HG02870 (cell line): ENCODE measurements around the gene PLEKHS1.

Source experiments
- ATAC-seq: cut with Tn5 transposase; IDR thresholded peaks from one replicate; pipeline ENCODE4 v1.9.1; 2021; ENCODE audit warnings: mild to moderate bottlenecking, moderate library complexity; ENCODE audit not compliant: unreplicated experiment

The PLEKHS1 gene

DNA sequence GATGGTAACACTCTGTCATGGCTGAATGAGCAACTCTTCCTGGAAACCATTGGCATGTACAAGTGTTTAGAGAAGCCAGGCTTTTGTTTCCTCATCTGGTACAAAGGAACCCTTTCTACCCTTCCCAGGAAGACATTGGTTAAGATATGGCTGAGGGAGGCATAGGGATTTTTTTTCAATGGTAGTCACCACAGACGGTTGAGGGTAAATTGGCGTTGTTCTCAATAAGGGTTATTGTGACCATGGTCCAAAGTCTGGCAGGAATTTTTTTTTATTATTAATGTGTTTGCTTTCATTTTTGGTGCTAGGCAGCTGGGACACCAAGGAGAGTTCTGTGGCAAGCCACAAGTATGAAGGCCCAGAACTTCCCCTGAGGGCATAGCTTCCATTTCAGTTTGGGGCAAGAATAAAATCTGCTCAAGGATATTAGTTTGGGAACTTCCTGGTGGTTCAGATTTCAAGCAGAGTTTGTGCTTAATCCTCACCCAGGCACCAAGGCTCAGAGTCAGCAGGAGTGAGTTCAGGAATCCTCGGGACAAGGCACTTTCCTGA is at the start of gene PLEKHS1:
TSS of gene PLEKHS1 (plus strand) at position 502 of the 552 bp plus-strand sequence. CDS start 3,596 bp downstream, outside the sequence.
- ATAC-seq = no peak

- ATAC-seq = no peak
Observed at GRCh38 chr10:113704637-113705343, 46.7 kb upstream of the PLEKHS1 start.

DNA sequence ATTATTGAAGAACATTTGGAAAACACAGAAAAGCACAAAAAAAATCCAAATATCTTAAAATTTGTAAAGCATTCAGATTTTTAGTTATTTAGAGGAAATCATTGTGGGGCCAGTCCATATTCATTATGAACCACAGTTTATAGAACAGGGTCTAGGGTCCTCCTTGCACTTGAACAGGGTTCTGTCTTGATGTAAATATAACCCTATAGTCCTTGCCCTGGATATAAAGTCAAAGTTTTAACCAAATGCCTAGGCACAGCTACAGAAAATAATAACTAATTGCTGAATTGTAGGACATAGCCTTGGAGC is 46.2 kb upstream of the PLEKHS1 start:
- no peak for ATAC-seq

- no peak for ATAC-seq
Observed at GRCh38 chr10:113706623-113707022, 44.9 kb upstream of the PLEKHS1 start.

- no peak for ATAC-seq
Observed at GRCh38 chr10:113708640-113709039, 42.8 kb upstream of the PLEKHS1 start.

DNA sequence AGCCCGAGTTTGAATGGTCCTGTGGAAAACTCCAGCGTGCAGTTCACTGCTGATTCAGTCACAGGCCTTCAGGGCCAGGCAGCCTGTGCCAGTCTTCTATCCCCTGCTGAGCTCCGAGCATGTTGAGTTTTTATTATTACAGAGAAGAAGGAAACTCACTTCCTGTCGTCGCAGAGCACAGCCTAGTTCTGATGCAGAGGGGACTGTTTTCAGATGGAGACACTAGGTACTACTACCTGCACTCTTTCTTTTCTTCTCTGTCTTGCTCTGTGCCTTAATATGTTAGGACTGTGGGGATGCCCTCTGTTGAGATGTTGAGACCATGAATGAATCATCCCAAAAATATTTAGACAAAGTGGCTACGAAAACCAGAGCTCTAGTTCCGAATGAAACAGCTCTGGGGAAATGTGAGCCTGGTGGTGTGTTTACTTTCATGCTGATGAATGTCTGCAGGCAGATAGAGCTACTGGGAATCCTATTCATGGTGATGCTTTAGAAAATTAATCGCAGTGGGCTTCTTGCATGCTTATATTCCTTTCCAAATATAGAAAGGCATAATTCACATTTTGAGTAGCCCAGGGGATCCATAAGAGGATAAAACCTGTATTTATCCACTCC is 42.2 kb upstream of the PLEKHS1 start:
- ATAC-seq = no peak

DNA sequence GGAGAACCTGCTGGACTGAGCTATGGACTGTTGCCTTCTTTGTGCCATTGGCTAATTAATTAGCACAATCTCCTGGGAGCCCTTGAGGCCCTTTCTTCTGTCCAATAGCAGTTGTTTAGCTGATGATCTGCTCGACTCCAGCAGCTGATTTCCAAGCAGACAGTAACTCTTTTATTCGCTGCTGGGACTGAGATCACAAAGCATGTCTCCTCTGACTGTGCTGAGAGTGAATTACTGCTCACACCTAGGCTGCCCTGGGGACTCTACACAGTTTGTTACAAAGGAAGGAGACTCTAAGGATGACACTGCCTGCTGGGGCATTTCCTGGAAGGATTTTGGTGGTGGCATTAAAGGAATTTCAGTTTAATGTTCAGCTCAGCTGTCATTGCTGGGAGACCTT is 40.3 kb upstream of the PLEKHS1 start:
- ATAC-seq = no peak

DNA sequence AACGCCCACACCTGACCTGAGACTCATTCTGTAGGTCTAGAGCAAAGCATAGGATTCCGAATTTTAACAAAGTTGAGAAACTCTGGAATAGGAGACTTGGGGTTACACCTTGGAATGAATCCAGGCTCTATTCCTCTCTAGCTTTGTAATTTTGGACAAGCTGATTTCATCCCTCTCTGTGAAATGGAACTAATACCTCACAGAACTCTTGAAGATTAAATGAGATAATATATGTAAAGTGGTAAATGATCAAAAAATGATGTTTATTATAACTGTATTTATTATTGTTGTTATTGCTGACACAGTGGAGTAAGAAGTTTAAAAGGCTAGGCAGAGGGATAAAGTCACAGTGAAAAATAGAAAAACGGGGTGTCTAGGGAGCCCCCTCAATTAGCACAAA is 39.5 kb upstream of the PLEKHS1 start:
- no peak for ATAC-seq

DNA sequence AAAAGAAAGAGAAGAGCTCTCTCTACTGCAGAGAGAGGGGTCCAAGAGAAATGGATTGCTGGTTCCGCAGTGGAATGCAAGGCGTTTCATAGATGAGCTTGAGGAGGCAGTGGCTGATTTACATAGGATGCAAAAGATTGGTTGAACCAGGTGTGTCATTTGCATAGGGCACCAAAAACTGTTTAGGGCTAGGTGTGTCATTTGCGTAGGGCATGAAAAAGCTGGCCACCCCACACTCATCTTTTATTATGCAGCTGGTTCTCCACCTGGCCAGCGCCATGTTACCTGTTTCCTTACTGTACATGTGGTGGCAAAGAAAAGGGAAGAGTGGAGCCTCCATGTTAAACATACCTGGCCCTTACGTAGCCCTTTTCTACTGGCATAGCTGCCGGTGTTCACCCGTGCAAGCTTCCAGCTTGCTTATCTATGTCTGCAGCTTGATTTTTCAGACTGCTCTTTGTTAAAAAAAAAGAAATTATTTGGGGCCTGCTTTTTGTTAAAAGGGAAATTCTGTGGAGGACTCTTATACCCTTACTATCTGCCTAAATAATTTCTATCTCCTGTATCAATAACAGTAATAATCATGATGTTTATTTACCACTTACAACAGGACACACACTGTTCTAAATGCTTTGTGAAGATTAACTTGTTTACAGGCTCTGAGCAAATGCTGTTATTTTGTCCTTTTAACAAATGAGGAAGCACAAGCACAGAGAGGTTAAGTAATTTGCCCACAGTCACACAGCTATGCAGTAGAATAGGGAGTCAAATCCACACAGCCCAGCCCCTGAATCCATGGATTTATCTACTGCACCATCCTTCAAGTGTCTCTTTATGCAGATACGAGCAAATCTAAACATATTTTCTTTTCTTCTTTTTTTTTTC is 38.5 kb upstream of the PLEKHS1 start:
- no peak for ATAC-seq

DNA sequence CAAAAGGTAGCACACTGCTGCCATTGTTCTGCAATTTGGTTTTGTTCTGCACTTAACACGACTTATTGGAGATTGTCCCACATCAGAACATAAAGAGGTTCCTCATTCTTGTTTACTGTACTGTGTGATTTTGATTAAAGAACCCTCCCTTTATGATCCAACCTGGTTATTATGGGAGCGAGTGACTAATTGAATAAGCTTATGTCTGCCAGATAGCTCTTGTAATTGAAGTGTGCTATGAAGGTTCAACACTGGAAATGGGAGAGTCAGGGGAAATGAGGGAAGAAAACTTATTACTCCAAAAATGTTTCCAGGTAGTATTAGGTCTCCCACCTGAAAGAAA is 37.9 kb upstream of the PLEKHS1 start:
- no peak for ATAC-seq

- peak; percentile 52 for ATAC-seq
Observed at GRCh38 chr10:113716109-113716910, 35.2 kb upstream of the PLEKHS1 start.

GRCh38 chr10:113718969-113719822 is 32.3 kb upstream of the PLEKHS1 start:
- ATAC-seq = no peak

GRCh38 chr10:113720386-113720785 is 31.1 kb upstream of the PLEKHS1 start:
- no peak for ATAC-seq

DNA sequence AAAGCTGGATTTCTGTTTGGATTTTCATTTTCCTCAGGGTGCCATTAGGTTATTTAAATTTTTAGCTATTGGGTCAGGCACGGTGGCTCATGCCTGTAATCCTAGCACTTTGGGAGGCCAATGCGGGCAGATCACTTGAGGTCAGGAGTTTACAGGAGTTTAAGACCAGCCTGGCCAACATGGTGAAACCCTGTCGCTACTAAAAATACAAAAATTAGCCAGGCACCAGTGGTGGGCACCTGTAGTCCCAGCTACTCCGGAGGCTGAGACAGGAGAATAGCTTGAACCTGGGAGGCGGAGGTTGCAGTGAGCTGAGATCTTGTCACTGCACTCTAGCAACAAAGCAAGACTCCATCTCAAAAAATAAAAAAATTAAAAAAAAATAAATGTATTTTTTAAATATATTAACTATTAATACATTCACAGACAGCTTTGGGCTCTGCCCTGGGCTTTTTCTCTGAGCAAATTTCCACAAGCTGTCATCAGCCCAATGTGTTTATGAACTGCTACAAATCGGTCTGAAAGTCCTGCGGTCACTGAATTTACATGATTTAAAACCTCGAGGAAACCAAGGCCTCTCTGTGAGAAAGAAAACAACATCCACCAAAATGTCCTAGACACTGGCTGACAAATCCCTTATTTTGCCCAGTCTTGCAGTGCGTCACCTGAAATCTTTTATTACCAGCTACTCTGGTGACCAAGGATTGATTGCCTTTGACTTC is 19.2 kb upstream of the PLEKHS1 start:
- no peak for ATAC-seq

- no peak for ATAC-seq
Observed at GRCh38 chr10:113732966-113733365, 18.5 kb upstream of the PLEKHS1 start.

DNA sequence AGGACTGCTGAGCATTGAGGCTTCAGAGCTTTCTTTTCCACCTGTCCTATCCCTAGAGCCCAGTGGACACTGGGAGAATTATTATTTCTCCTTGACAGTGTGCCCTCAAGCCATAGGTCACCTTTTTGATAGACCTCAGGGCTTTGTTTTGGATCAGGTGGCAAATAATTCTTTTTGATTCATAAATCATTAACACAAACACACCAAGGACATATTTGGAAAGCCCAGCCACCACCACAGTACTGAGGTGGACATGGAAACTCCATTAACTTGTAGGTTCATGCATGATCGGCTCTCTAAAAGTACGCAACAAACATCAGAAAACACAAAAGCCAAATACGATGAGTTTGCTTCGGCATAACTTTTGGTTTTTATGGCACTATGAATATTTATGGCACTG is 17.8 kb upstream of the PLEKHS1 start:
- ATAC-seq = no peak

DNA sequence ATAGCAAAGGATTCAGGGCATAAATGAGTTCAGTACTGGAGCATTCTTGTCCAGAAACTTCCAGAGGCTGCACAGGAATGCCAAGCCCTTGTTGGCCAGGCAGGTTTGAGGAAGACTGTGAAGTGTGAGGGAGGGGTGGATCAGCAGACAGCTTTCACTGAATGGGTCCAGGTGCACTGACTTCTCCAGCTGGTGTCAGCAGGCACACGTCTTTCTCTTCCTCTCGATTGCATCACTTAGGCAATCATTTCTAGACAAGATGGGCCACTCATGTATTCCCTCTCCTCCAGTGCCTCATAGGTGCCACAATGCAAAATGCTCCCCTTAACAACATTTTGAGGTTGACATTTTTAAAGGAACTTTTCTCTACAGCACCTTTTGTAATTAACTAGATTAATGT is 15.6 kb upstream of the PLEKHS1 start:
- ATAC-seq = no peak

DNA sequence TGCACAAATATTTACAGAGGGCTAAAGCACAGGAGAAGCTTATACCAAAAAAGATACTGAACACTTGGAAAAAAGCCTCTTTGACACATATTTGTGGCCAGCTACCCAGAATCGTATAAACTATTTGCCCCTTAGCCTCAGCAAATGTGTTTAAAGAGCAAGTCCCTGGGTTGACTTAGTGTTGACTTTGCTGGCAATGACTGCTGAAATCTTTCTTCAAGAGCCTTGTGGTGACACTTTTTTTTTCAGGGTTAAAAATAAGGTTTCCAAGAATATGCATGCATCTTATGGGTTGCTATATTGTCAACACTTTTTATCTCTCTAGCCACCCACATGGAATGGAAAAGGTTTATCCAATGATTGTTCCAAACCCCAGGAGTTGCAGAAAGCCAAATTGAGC is 14.9 kb upstream of the PLEKHS1 start:
- ATAC-seq = no peak

GRCh38 chr10:113739031-113739430 is 12.5 kb upstream of the PLEKHS1 start:
- no peak for ATAC-seq
